Muscle layer of colon (tissue), 2 donors: ENCODE measurements around the gene TCAF2.
"Not testable (repeated sequence)": the region's sequence is repeated elsewhere in the genome, so short reads cannot be mapped to it uniquely, and the experiment has no call there.

Experiments
- H3K27ac ChIP-seq: one replicate; pipeline ENCODE4 v1.7.0; 2013; ENCODE audit warnings: low read depth, mild to moderate bottlenecking, low read length, moderate library complexity
- H3K27me3 ChIP-seq, 2 donors: one replicate each; pipeline ENCODE4 v1.7.0; 2013; ENCODE audit warnings: low read length in 2 of 2, mild to moderate bottlenecking in 2 of 2; ENCODE audit not compliant: insufficient read depth in 2 of 2, control insufficient read depth in 1 of 2
- H3K36me3 ChIP-seq: one replicate; pipeline ENCODE4 v1.7.0; 2013; ENCODE audit warnings: mild to moderate bottlenecking, low read length; ENCODE audit not compliant: insufficient read depth
- H3K4me1 ChIP-seq: one replicate; pipeline ENCODE4 v1.7.0; 2013; ENCODE audit warnings: mild to moderate bottlenecking, low read length; ENCODE audit not compliant: insufficient read depth
- H3K4me3 ChIP-seq, 2 donors: one replicate each; pipeline ENCODE4 v1.7.0; 2013; ENCODE audit warnings: low read length in 2 of 2, low read depth in 1 of 2, mild to moderate bottlenecking in 1 of 2, moderate library complexity in 1 of 2
- H3K9ac ChIP-seq: one replicate; pipeline ENCODE4 v1.7.0; 2013; ENCODE audit warnings: low read length
- H3K9me3 ChIP-seq: one replicate; pipeline ENCODE4 v1.7.0; 2013; ENCODE audit warnings: mild to moderate bottlenecking, low read length
- donor health status: abdominal sarcoma.
- donor health status: Adenocarcinoma of cecum.

TCAF2 gene

DNA sequence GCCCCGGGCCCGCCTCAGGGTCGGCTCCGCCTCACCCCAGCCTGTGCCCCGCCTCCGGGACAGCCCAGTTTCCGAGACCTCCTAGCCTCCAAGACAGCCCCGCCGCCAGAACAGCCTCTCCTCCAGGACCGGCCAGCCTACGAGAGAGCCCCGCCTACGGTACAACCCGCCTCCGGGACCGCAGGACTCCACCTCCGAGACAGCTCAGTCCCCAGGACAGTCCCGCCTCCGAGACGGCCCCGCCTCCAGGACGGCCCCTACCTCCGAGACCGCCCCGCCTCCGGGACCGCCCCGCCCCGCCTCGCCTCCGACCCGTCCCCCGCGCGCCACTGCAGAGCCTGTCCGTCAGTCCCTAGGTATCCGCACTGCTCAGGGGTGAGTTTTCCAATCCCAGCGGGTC lies at the start of gene TCAF2:
TSS of gene TCAF2 (plus strand) at position 329 of the 400 bp plus-strand sequence.
- H3K27me3 ChIP-seq, H3K36me3 ChIP-seq, H3K27ac ChIP-seq, H3K9me3 ChIP-seq, H3K4me1 ChIP-seq, H3K4me3 ChIP-seq, H3K9ac ChIP-seq: not testable (repeated sequence)

DNA sequence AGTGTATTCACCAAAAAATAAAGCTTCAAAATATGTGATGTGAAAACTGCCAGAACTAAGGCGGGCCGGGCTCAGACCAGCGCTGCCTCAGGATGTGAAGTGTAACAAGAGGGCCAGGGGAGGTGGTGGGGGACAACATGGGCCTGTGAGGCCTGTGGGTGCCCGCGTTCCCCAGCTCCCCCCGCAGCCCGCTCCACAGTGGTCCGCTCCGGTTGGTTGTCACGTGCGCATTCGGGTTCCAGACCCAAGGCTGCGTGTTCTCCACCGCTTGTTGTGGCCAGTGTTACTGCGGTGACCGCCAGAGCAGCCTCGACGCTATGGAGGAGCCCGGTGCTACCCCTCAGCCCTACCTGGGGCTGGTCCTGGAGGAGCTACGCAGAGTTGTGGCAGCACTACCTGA lies 49.3 kb upstream of the TCAF2 start, which contains the start of gene CTAGE15:
TSS of gene CTAGE15 (plus strand) at position 301 of the 400 bp plus-strand sequence. CDS start at position 318, 17 bp downstream.
- H3K36me3 ChIP-seq, H3K27ac ChIP-seq, H3K9ac ChIP-seq, H3K4me3 ChIP-seq, H3K27me3 ChIP-seq, H3K4me1 ChIP-seq, H3K9me3 ChIP-seq: not testable (repeated sequence)

- not testable (repeated sequence) for H3K4me3 ChIP-seq, H3K27ac ChIP-seq, H3K27me3 ChIP-seq, H3K9me3 ChIP-seq, H3K9ac ChIP-seq, H3K36me3 ChIP-seq, H3K4me1 ChIP-seq
Observed at GRCh38 chr7:143588183-143588582, 32.6 kb upstream of the TCAF2 start.

- not testable (repeated sequence) for H3K4me3 ChIP-seq, H3K9me3 ChIP-seq
Observed at GRCh38 chr7:143589897-143590296, 30.9 kb upstream of the TCAF2 start.

DNA sequence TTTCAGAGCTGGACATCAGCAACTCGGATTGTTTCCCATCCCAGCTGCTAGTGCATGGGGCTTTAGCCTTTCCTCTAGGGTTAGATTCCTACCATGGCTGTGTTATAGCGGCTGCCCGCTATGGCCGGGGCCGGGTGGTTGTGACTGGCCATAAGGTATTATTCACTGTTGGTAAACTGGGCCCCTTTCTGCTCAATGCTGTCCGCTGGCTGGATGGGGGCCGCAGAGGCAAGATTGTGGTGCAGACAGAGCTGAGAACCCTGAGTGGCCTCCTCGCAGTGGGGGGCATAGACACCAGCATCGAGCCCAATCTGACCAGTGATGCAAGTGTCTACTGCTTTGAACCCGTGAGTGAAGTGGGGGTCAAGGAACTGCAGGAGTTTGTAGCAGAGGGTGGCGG lies 22.7 kb upstream of the TCAF2 start:
- H3K9ac ChIP-seq, H3K36me3 ChIP-seq, H3K4me3 ChIP-seq, H3K27me3 ChIP-seq, H3K9me3 ChIP-seq, H3K27ac ChIP-seq, H3K4me1 ChIP-seq: not testable (repeated sequence)

More at GRCh38 chr7:143589897-143590296, 30.9 kb upstream of the TCAF2 start:
- H3K9ac ChIP-seq, H3K27ac ChIP-seq, H3K36me3 ChIP-seq, H3K4me1 ChIP-seq, H3K27me3 ChIP-seq: not testable (repeated sequence)

DNA sequence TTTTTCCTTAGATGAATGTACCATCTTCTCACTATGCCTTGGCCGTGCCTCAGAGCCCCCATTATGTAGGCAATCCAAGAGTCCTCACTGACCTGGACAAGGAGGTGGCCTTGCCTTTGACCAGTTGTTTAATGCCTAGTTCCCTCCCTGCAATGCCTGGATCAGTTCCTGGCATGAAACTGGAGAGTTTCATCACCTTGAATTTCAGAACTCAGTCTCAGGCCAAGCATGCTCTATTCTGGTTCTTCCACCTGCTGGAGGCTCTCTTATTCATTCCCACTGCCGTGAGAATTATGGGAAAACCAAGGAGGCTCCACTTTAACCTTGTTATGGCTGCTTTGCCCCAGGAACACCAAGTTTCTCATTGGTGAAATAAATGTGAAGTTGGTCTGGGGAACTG lies 17.2 kb upstream of the TCAF2 start:
- not testable (repeated sequence) for H3K9me3 ChIP-seq, H3K4me3 ChIP-seq, H3K4me1 ChIP-seq, H3K36me3 ChIP-seq, H3K27me3 ChIP-seq, H3K9ac ChIP-seq, H3K27ac ChIP-seq

DNA sequence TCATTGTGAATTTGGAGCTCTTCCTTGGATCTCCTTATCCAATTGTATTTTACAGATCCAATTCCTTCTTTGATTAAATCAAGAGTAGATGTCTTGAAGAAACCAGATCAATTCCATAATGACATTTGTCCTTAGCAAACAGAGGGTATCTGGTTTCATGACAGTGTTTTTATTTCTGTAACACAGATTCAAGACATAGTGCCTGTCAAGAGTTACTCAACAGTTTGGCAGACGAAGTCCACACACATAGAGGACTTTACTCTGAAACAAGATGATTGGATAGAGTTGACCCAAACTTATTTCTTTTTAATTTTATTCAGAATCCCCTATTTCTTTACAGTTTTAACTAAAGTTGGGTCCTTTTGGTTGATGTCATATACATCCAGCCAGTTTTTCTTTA lies 14.7 kb upstream of the TCAF2 start:
- not testable (repeated sequence) for H3K9me3 ChIP-seq, H3K4me1 ChIP-seq, H3K27ac ChIP-seq, H3K9ac ChIP-seq, H3K36me3 ChIP-seq, H3K27me3 ChIP-seq, H3K4me3 ChIP-seq

DNA sequence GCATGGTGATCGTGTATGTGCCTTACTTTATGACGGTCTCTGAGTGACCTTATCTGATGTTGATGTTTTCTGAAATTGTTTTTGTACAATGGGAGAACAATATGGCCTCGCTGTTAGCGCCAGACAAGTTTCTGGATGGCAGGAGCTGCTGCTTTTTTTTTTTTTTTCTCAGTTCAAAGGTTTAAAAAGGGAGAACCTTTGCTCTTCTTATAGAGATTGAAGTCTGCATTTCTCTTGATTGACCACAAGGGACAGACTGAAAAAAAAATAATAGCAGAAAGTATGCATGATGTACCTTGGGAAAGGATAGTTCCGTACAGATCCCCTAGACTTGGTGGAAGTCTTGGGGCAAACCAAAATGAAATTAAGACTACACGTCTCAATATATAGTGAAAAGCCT lies 5.2 kb upstream of the TCAF2 start:
- H3K27ac ChIP-seq, H3K36me3 ChIP-seq, H3K4me1 ChIP-seq, H3K9me3 ChIP-seq, H3K9ac ChIP-seq, H3K27me3 ChIP-seq, H3K4me3 ChIP-seq: not testable (repeated sequence)

- H3K4me1 ChIP-seq, H3K9me3 ChIP-seq, H3K27ac ChIP-seq, H3K27me3 ChIP-seq, H3K9ac ChIP-seq, H3K4me3 ChIP-seq, H3K36me3 ChIP-seq: not testable (repeated sequence)
Observed at GRCh38 chr7:143617204-143617603, 3.6 kb upstream of the TCAF2 start.

DNA sequence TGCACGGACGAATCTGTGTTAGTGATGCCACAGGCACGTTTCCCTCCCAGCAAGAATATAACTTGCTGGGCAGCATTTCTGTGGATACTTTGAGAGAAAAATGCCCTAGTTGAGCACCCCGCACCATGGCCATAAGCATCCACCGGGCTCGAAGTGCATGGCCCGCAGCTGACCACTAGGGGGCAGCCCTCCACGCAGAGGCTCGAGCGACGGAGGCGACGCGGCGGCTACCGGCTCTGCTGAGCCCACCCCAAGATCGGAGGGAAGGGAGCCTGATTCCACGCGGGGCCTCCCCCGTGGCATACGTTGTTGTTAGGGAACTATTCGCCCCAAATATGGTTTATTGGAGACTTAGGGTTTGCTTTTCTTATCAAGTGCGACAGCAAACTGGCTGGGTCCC lies 716 bp upstream of the TCAF2 start:
- not testable (repeated sequence) for H3K9ac ChIP-seq, H3K4me1 ChIP-seq, H3K9me3 ChIP-seq, H3K36me3 ChIP-seq, H3K27me3 ChIP-seq, H3K27ac ChIP-seq, H3K4me3 ChIP-seq

- H3K27ac ChIP-seq, H3K9ac ChIP-seq, H3K4me3 ChIP-seq, H3K36me3 ChIP-seq, H3K9me3 ChIP-seq, H3K4me1 ChIP-seq, H3K27me3 ChIP-seq: not testable (repeated sequence)
Observed at GRCh38 chr7:143621175-143621574, 401 bp downstream of the TCAF2 start.

DNA sequence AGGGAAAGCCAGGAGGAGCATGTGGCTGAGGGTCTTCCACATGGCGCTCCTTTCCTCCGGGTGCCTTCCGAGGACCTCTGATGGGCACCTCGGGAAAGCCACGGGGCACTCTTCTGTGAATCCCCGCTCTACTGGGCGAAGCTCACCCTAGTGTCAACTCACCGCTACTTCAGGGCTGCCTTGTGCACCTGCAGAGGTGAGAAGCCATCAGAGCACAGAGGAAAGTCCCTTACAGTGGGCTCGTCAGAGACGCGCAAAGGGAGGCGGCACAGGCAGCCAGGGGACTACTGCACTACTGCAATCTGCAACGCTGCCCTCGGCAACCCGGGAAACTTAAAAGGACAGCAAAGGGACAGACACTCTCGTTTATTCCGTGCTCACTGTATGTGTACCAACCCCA lies 1.4 kb downstream of the TCAF2 start:
- not testable (repeated sequence) for H3K4me3 ChIP-seq, H3K27ac ChIP-seq, H3K9me3 ChIP-seq, H3K4me1 ChIP-seq, H3K36me3 ChIP-seq, H3K9ac ChIP-seq, H3K27me3 ChIP-seq

DNA sequence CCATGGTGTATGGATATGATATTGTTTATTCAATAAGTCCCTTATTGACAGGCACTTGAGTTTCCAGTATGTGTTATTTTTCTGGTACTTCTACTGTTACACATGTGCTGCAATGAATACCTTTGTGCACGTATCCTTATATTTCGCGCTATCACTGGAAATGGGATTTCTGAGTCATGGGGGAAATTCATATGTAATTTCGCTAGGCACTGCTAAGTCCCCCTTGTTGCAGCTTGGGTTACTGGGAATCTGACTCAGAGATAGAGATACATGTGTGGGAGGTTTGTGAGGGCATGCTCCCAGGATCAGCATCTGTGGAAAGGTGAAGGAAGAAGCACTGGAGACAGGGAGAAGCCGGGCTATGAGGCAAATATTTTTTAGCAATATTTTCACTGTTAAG lies 9.9 kb downstream of the TCAF2 start:
- not testable (repeated sequence) for H3K9me3 ChIP-seq, H3K27ac ChIP-seq, H3K9ac ChIP-seq, H3K27me3 ChIP-seq, H3K36me3 ChIP-seq, H3K4me1 ChIP-seq, H3K4me3 ChIP-seq
